Ectodermal cell (in vitro differentiated cells): ENCODE measurements around the gene CHCHD3.
A peak's percentile ranks its signal among the peaks of the same experiment; 100 is the strongest.

Experiments used
- H3K27ac ChIP-seq: 2 replicates; pipeline ENCODE4 v1.7.0; 2013; ENCODE audit warnings: mild to moderate bottlenecking, low read depth, low read length; ENCODE audit not compliant: insufficient read depth, poor library complexity, severe bottlenecking
- H3K27me3 ChIP-seq: 2 replicates; pipeline ENCODE4 v1.7.0; 2013; ENCODE audit warnings: mild to moderate bottlenecking, low read length; ENCODE audit not compliant: insufficient read depth, control insufficient read depth, poor library complexity, severe bottlenecking
- H3K36me3 ChIP-seq: one replicate; pipeline ENCODE4 v1.7.0; 2013; ENCODE audit warnings: low read length; ENCODE audit not compliant: control insufficient read depth, insufficient read depth
- H3K4me1 ChIP-seq: one replicate; pipeline ENCODE4 v1.7.0; 2013; ENCODE audit warnings: low read length; ENCODE audit not compliant: control insufficient read depth, insufficient read depth
- H3K4me3 ChIP-seq: 2 replicates; pipeline ENCODE4 v1.7.0; 2013; ENCODE audit warnings: low read depth, low read length, control low read depth; ENCODE audit not compliant: insufficient read depth
- H3K9me3 ChIP-seq: 2 replicates; pipeline ENCODE4 v1.7.0; 2013; ENCODE audit warnings: mild to moderate bottlenecking, low read length, moderate library complexity; ENCODE audit not compliant: control insufficient read depth
- WGBS, 2 experiments: methylation state at CpG; one replicate each; pipeline ENCODE4 v1.1.7; 2013; ENCODE audit warnings: missing lambda C conversion rate in 2 of 2; 5-methylcytosine and 5-hydroxymethylcytosine counted together

The CHCHD3 gene

GRCh38 chr7:133081119-133081598 is 731 bp downstream of the CHCHD3 start:
- H3K36me3 ChIP-seq, result no peaks in the 10 kb centered on the region
- H3K27me3 ChIP-seq, result no peaks in the 10 kb centered on the region
- H3K4me3 ChIP-seq, result peak overlapping the region; percentile 84
- no peak overlapping the region for H3K27ac ChIP-seq
- 3 to 4% methylated on average over 8 of the region's 8 CpGs for WGBS, 2 experiments
- H3K9me3 ChIP-seq, result no peaks in the 10 kb centered on the region
- H3K4me1 ChIP-seq, result no peaks in the 10 kb centered on the region

DNA sequence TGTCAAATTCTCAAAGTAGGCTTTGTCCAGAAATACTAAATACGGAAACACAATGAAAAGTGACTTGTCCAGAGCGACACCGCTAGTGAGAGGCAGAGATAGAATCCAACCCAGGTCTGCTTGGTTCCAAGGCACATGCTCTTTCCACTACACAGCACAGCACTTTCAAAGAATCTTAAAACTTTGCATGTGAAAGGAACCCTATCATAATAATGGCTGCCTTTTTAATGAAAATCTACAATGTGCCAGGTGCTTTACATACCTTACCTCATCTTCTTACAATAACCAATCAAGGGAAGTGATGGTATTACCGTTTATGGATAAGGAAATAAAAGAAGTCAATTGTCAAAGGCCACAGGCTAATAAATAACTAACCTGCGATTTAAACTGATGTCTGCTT is 2.6 kb downstream of the CHCHD3 start:
- H3K27ac ChIP-seq, result no peak overlapping the region
- no peaks in the 10 kb centered on the region for H3K4me1 ChIP-seq
- no peaks in the 10 kb centered on the region for H3K27me3 ChIP-seq
- H3K36me3 ChIP-seq, result no peaks in the 10 kb centered on the region
- WGBS, 2 experiments, result 54 to 61% methylated on average over 5 of the region's 5 CpGs
- no peak overlapping the region for H3K4me3 ChIP-seq
- no peaks in the 10 kb centered on the region for H3K9me3 ChIP-seq

DNA sequence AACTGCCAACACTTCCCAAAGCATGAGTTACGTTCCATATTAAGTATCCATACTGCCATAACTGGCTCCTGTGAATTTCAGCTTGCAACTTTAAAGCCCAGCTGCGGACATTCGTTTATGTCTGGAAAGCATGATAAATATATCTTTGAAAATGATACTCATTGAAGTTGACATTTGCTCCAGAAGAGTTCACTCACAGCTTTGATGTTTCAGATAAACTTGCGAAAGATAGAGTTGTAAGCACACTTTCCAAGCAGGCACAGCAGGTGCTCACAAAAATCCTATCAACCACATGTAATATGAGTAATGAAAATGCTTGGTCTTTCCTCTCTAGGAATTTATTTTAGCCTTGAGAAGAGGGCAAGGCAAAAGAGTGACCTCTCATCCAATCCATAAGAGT is 4.5 kb downstream of the CHCHD3 start:
- Histone ChIP-seq H3K9me3 (no peaks in the 10 kb centered on the region), H3K4me3 (no peak overlapping the region), H3K4me1 (no peaks in the 10 kb centered on the region), H3K36me3 (no peaks in the 10 kb centered on the region), H3K27me3 (no peaks in the 10 kb centered on the region), H3K27ac (no peak overlapping the region)
- 91 to 95% methylated on average over 4 of the region's 4 CpGs for WGBS, 2 experiments

DNA sequence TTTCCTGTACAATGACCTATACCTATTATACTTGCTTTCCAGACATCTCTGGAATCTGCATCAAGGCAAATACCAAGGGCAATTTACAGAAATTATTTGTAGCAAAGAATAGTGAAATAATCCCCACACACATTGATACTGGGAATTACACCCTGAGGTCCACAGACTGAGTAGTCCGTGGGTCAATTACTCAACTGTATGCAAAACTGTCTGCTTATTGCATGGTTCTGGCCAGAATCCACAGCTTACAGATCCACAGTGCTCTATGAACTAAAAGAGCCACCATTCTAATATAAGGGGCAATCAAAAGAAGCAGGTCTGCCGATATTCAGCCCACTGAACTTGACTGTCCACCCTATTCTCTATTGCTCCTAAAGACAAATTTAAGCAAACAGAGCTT is 5.7 kb downstream of the CHCHD3 start:
- WGBS, 2 experiments, result 97 to 98% methylated on average over 2 of the region's 2 CpGs
- no peaks in the 10 kb centered on the region for H3K27me3 ChIP-seq
- H3K36me3 ChIP-seq, result no peaks in the 10 kb centered on the region
- no peak overlapping the region for H3K27ac ChIP-seq
- no peak overlapping the region for H3K4me3 ChIP-seq
- no peaks in the 10 kb centered on the region for H3K9me3 ChIP-seq
- H3K4me1 ChIP-seq, result no peaks in the 10 kb centered on the region

DNA sequence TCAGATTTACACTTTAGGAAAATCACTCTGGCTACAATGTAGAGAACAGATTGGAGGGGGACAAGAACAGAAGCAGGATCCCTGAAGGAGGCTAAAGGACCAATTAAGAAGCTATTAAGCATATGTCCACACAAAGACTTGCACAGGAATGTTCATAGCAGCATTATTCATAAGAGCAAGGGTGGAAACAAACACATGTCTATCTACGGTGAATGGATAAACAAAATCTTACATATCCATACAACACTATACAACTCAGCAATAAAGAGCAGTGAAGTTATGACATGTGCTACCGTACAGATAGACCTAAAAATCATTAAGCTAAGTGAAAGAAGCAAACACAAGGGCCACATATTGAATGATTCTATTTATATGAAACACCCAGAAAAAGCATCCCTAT is 10.4 kb downstream of the CHCHD3 start:
- no peak overlapping the region for H3K4me3 ChIP-seq
- WGBS, 2 experiments, result 86 to 98% methylated on average over 2 of the region's 2 CpGs
- H3K27ac ChIP-seq, result no peak overlapping the region
- peaks cover 4% of the 10 kb centered on the region for H3K4me1 ChIP-seq
- no peaks in the 10 kb centered on the region for H3K9me3 ChIP-seq
- H3K36me3 ChIP-seq, result no peaks in the 10 kb centered on the region
- H3K27me3 ChIP-seq, result no peaks in the 10 kb centered on the region

DNA sequence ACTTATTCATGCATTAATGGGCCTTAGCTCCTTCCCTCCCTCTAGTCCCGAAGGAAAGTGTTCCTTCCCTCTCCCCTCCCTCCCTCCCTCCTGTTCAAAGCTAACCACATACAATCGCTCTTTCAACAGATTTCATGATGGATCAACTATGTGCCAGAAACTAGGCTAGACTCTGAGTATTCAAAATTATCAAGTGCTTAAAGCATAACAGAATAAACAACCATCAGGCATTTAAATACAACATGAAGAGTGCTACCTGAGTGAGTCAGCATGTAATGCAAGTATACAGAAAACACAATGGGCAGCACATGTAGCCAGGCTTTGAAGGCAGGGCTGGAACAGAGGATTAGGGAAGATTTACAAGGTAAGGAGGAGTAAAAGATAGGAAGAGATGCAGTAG is 11.3 kb downstream of the CHCHD3 start:
- peaks cover 4% of the 10 kb centered on the region for H3K4me1 ChIP-seq
- H3K36me3 ChIP-seq, result no peaks in the 10 kb centered on the region
- no peaks in the 10 kb centered on the region for H3K27me3 ChIP-seq
- H3K4me3 ChIP-seq, result no peak overlapping the region
- H3K27ac ChIP-seq, result no peak overlapping the region
- WGBS, 2 experiments, result 43 to 56% methylated on average over 2 of the region's 2 CpGs
- no peaks in the 10 kb centered on the region for H3K9me3 ChIP-seq

DNA sequence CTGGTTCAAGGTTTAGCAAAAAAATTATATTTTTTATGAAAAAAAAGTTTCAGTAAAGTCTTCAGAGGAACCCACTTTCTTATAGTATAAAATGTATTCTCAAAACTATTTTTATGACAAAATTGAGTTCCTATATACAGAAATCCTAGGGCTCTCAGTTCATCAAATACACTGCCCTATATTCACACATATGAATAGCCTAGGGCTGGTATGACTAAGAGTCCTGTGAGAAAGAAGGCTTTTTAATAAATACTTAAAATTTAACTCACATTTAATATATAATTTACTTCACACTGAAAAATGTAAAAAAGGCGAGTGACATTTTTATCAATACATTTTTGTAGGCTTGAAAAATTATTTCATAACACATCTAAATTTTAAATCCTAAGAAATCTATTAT is 16.6 kb downstream of the CHCHD3 start:
- no peaks in the 10 kb centered on the region for H3K4me1 ChIP-seq
- H3K4me3 ChIP-seq, result no peak overlapping the region
- WGBS, 2 experiments, result no CpG with 5 or more reads among the region's 1 CpG
- no peak overlapping the region for H3K27ac ChIP-seq
- no peaks in the 10 kb centered on the region for H3K9me3 ChIP-seq
- no peaks in the 10 kb centered on the region for H3K27me3 ChIP-seq
- no peaks in the 10 kb centered on the region for H3K36me3 ChIP-seq

DNA sequence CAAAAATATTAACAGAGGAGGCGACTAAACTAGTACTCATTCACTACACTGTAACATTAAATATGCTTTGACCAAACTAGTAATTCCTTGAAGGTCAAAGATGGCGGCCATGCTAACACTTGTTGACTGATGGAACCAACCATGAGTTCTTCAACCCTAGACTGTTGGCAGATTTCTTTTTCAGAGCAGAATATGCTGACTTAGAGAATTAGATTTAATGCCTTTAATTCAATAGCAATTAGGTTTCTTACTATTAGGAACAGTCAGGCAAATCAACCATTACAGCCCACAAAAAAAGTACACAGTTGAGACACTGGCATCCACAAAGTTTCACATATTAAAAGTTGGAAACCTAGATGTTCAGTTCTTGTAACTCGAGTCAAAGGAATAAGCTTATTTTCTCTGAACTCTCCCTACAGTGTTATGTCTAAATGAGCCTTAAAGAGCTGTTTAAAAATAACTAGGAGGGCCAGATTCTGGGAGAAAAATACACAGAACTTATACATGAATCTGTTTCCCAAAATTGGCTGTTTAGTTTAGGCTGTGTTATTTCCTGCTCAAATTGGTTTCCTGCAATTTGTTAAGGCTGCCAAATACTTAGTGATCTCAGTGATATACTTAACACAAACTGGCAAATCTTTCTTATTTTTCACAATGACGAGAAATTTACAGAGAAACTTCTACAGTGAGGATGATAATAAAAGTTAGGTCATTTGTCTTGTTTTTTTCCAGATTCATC is 17.6 kb downstream of the CHCHD3 start:
- 95 to 98% methylated on average over 3 to 4 of the region's 4 CpGs for WGBS, 2 experiments
- no peaks in the 10 kb centered on the region for H3K27me3 ChIP-seq
- H3K4me3 ChIP-seq, result no peak overlapping the region
- H3K4me1 ChIP-seq, result no peaks in the 10 kb centered on the region
- H3K27ac ChIP-seq, result no peak overlapping the region
- H3K36me3 ChIP-seq, result no peaks in the 10 kb centered on the region
- no peaks in the 10 kb centered on the region for H3K9me3 ChIP-seq

- Histone ChIP-seq H3K27ac (no peak overlapping the region), H3K4me1 (no peaks in the 10 kb centered on the region), H3K36me3 (no peaks in the 10 kb centered on the region), H3K27me3 (no peaks in the 10 kb centered on the region), H3K9me3 (no peaks in the 10 kb centered on the region), H3K4me3 (no peak overlapping the region)
- 85 to 90% methylated on average over 2 of the region's 2 CpGs for WGBS, 2 experiments
Measured at GRCh38 chr7:133061792-133062191, 20.1 kb downstream of the CHCHD3 start.

DNA sequence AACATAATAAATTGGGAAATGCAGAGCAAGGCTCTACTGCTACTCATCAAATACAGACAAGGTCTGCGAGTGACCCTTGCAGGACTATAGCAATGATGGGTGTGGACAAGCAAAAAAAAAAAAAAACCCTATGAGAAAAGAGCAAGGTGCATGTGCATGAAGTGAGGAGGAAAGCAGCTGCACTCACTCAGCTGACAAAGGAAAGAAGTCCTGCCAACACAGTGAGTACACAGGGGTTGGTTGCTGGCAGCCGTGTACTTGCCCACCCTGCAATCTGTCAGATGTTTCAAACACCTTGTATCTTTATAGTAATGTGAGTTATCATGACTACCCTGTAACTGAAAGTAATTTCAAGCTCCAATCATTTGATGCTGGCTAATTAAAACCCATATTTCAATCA is 20.5 kb downstream of the CHCHD3 start:
- Histone ChIP-seq H3K9me3 (no peaks in the 10 kb centered on the region), H3K36me3 (no peaks in the 10 kb centered on the region), H3K4me3 (no peak overlapping the region), H3K27me3 (no peaks in the 10 kb centered on the region), H3K27ac (no peak overlapping the region), H3K4me1 (no peaks in the 10 kb centered on the region)
- 91 to 100% methylated on average over 2 of the region's 2 CpGs for WGBS, 2 experiments
